Uterus (tissue), 2 donors: Measurements from ENCODE around the gene HHLA2.

Experiments
- CTCF ChIP-seq, 4 experiments: fragments of 200-600 bp in 2 of 4; fragments of 450-650 bp in 2 of 4; sonication (generic) in 2 of 4; IDR thresholded peaks; one replicate each; pipeline ENCODE4 v1.5.1; 2016 to 2019; ENCODE audit warnings: antibody characterized with exemption in 4 of 4, mild to moderate bottlenecking in 2 of 4, moderate library complexity in 1 of 4
- POLR2A ChIP-seq, 2 donors: fragments of 450-650 bp; IDR thresholded peaks; one replicate each; pipeline ENCODE4 v1.6.1; 2016; ENCODE audit warnings: antibody characterized with exemption in 2 of 2, mild to moderate bottlenecking in 1 of 2, moderate library complexity in 1 of 2

- TF ChIP-seq CTCF (IDR thresholded peaks at IDR 0.05) (no peak), POLR2A (IDR thresholded peaks at IDR 0.05) (no peak)
Measured at GRCh38 chr3:108415661-108416060, 119.3 kb downstream of the HHLA2 start.
